SK-N-MC (cell line): ENCODE data around the gene ABCA3.

ENCODE experiments used
- EZH2 ChIP-seq: fragments of 200-600 bp; sonication (generic); IDR thresholded peaks from one replicate; pipeline ENCODE4 v1.6.1; 2017; ENCODE audit warnings: antibody characterized with exemption
- FOXP2 ChIP-seq: optimal IDR thresholded peaks from 2 replicates; pipeline ENCODE3; 2011; ENCODE audit warnings: mild to moderate bottlenecking, moderate library complexity; ENCODE audit not compliant: insufficient read depth; ENCODE audit errors: extremely low read length, control extremely low read depth

DNA sequence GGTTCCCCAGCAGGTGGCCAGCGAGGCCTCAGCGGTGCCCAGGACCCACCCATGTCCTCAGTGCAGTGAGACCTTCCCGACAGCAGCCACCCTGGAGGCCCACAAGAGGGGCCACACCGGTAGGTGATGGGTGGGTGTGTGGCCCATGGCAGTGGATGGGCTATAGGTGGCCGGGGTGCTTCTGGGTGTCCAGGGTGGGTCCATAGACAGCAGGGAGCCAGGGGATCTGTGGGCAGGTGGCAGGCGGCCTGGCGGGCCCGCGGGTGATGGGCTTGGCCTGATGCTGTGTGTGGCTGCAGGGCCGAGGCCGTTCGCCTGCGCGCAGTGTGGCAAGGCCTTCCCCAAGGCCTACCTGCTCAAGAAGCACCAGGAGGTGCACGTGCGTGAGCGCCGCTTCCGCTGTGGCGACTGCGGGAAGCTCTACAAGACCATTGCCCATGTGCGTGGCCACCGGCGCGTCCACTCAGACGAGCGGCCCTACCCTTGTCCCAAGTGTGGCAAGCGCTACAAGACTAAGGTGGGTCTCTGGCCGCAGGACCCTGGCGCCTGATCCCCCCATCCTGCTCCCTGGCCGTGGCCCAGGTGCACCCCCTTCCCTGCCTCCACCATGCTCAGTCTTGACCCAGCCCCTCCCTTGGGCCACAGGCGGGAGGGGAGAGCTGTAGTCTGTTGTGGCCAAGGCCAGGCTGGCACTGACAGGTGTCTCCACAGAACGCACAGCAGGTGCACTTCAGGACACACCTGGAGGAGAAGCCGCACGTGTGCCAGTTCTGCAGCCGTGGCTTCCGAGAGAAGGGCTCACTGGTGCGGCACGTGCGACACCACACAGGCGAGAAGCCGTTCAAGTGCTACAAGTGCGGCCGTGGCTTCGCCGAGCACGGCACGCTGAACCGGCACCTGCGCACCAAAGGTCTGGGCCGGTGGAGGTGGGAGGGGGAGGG, 106.4 kb downstream of the ABCA3 start:
- TF ChIP-seq FOXP2: no peak
- no peak for TF ChIP-seq EZH2
